Gastrocnemius medialis (tissue), 4 donors: ENCODE measurements around the gene LILRA1.

Experiments used
- CTCF ChIP-seq, 5 experiments: fragments of 450-650 bp in 3 of 5; fragments of 200-600 bp in 2 of 5; sonication (generic) in 2 of 5; IDR thresholded peaks in 4 of 5; conservative IDR thresholded peaks in 1 of 5; 1 replicate in 4 of 5; 2 replicates in 1 of 5; pipeline ENCODE4 v1.5.1; 2016 to 2019; ENCODE audit warnings: antibody characterized with exemption in 5 of 5, mild to moderate bottlenecking in 3 of 5, moderate library complexity in 3 of 5
- POLR2A ChIP-seq, 2 donors: fragments of 450-650 bp; IDR thresholded peaks; one replicate each; pipeline ENCODE4 v1.6.1; 2017; ENCODE audit warnings: antibody characterized with exemption in 2 of 2, mild to moderate bottlenecking in 2 of 2, moderate library complexity in 2 of 2

- TF ChIP-seq CTCF (IDR thresholded peaks at IDR 0.05 in 4 of 5, conservative IDR thresholded peaks at IDR 0.05 in 1 of 5) = no peak
- TF ChIP-seq POLR2A (IDR thresholded peaks at IDR 0.05) = no peak
Observed at GRCh38 chr19:54616057-54616456, 22.6 kb downstream of the LILRA1 start.
